Hepatocyte (in vitro differentiated cells): ENCODE measurements around the gene DGKD. TPM values are rescaled to one million over a fixed set of nuclear protein-coding genes. Genes with fewer than 3 reads are reported as not detected.
"Not testable (repeated sequence)": the region's sequence is repeated elsewhere in the genome, so short reads cannot be mapped to it uniquely, and the experiment has no call there.

ENCODE experiments used
- DNase-seq: peaks from one replicate; pipeline ENCODE4 v3.0.0-alpha.2; 2016; ENCODE audit warnings: low spot score
- H2AFZ ChIP-seq: fragments of 200-600 bp; sonication (generic); 2 replicates; pipeline ENCODE4 v1.6.0; 2016; ENCODE audit warnings: antibody characterized with exemption, mild to moderate bottlenecking
- H3K27ac ChIP-seq: fragments of 200-600 bp; sonication (generic); 2 replicates; pipeline ENCODE4 v1.5.1; 2016; ENCODE audit warnings: mild to moderate bottlenecking
- H3K27me3 ChIP-seq: fragments of 200-600 bp; sonication (generic); 2 replicates; pipeline ENCODE4 v1.6.1; 2016
- H3K36me3 ChIP-seq: fragments of 200-600 bp; sonication (generic); replicated peaks from 2 replicates; pipeline ENCODE4 v1.5.1; 2016; ENCODE audit warnings: low read depth; ENCODE audit not compliant: insufficient read depth
- H3K4me1 ChIP-seq: fragments of 200-600 bp; sonication (generic); 2 replicates; pipeline ENCODE4 v1.5.1; 2016; ENCODE audit warnings: mild to moderate bottlenecking, moderate library complexity; ENCODE audit not compliant: insufficient read depth
- H3K4me2 ChIP-seq: fragments of 200-600 bp; sonication (generic); 2 replicates; pipeline ENCODE4 v1.6.0; 2016
- H3K4me3 ChIP-seq: fragments of 200-600 bp; sonication (generic); 2 replicates; pipeline ENCODE4 v1.5.1; 2016; ENCODE audit warnings: mild to moderate bottlenecking
- H3K79me2 ChIP-seq: fragments of 200-600 bp; sonication (generic); 2 replicates; pipeline ENCODE4 v1.6.0; 2017; ENCODE audit warnings: mild to moderate bottlenecking
- H3K9me2 ChIP-seq: fragments of 200-600 bp; sonication (generic); replicated peaks from 2 replicates; pipeline ENCODE4 v1.6.0; 2017; ENCODE audit warnings: mild to moderate bottlenecking; ENCODE audit not compliant: insufficient read depth
- H3K9me3 ChIP-seq: fragments of 200-600 bp; sonication (generic); 2 replicates; pipeline ENCODE4 v1.5.1; 2016; ENCODE audit warnings: low read depth, mild to moderate bottlenecking
- H4K20me1 ChIP-seq: fragments of 200-600 bp; sonication (generic); 2 replicates; pipeline ENCODE4 v1.6.0; 2016; ENCODE audit warnings: mild to moderate bottlenecking; ENCODE audit not compliant: insufficient read depth, poor library complexity, severe bottlenecking
- CTCF ChIP-seq: fragments of 200-600 bp; sonication (generic); IDR thresholded peaks from 2 replicates; pipeline ENCODE4 v1.5.1; 2016; ENCODE audit warnings: antibody characterized with exemption, mild to moderate bottlenecking; ENCODE audit not compliant: poor library complexity
- EZH2 ChIP-seq: fragments of 200-600 bp; sonication (generic); IDR thresholded peaks from 2 replicates; pipeline ENCODE4 v1.6.1; 2016; ENCODE audit warnings: antibody characterized with exemption, mild to moderate bottlenecking, borderline replicate concordance
- EZH2phosphoT487 ChIP-seq: fragments of 200-600 bp; sonication (generic); IDR thresholded peaks from one replicate; pipeline ENCODE4 v1.6.1; 2018; ENCODE audit warnings: antibody characterized with exemption, mild to moderate bottlenecking, low read depth, moderate library complexity; ENCODE audit not compliant: unreplicated experiment, severe bottlenecking
- WGBS: methylation state at CpG from one replicate; pipeline ENCODE4 v1.1.6; 2016; ENCODE audit warnings: low lambda C conversion rate; ENCODE audit errors: missing lambda C conversion rate; 5-methylcytosine and 5-hydroxymethylcytosine counted together
- polyA plus RNA-seq: library from polyadenylated mRNA; unstranded; fragments of >200 nt; fragmentation: Nextera tagmentation; extraction: Ambion mirVana; gene quantifications from 2 replicates; pipeline ENCODE4 v1.2.1, GENCODE V29; 2016
- total RNA-seq: library from RNA; depleted of rRNA; stranded (reverse); fragments of >200 nt; gene quantifications from 2 replicates; pipeline ENCODE4 v1.2.3, GENCODE V29; 2014

The DGKD gene
- total and polyA plus RNA-seq, 2 experiments from 2014 or later = 14.2 to 14.3 TPM

DNA sequence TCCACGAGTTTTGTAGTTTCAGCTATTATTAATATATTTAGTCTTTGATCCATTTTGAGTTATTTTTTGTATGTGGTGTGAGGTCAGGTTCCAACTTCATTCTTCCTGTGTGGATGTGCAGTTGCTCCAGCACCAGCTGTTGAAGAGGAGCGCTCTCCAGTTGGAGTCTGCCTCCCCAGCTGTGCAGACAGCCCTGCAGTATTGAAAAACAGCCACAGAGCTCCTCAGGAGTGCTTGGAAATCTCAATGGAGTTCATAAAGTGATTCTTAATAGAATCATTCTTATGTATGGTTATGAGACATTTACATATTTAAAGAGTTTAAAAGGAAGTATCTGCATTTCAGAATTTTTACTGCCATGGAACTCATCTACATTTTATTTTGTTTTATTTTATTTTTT lies 17.3 kb downstream of the DGKD start:
- Histone ChIP-seq H3K27ac (no peak overlapping the region), H3K79me2 (peaks cover 60% of the 10 kb centered on the region), H3K27me3 (no peaks in the 10 kb centered on the region), H3K9me2 (no peaks in the 10 kb centered on the region), H3K4me2 (no peak overlapping the region), H4K20me1 (no peaks in the 10 kb centered on the region), H3K4me3 (no peak overlapping the region), H3K4me1 (no peaks in the 10 kb centered on the region), H2AFZ (no peak overlapping the region), H3K36me3 (no peaks in the 10 kb centered on the region), H3K9me3 (no peaks in the 10 kb centered on the region)
- TF ChIP-seq EZH2 = no peak
- TF ChIP-seq EZH2phosphoT487 = no peak
- no peak for TF ChIP-seq CTCF
- no peak for DNase-seq
- 100% methylated on average over 2 of the region's 2 CpGs for WGBS

DNA sequence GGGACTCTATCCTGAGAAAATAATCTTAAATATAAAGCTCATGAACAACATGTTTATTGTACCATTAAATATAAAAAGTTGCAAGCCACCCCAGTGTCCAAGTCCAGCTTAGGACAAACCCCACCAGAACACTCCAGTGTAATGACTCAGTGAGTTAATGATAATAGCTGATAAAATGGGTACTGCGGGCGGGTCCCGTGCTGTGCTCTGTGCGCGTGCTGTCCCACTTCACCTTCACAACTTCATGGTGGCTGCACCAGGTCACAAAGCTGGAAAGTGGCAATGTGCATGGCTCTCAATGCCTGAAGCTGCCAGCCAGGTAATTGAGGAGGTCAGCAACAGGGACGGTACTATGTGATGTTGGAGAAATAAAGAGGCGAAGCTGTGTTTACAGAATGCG lies 18.6 kb downstream of the DGKD start:
- DNase-seq = no peak
- Histone ChIP-seq H2AFZ (no peak overlapping the region), H4K20me1 (no peaks in the 10 kb centered on the region), H3K27me3 (no peaks in the 10 kb centered on the region), H3K9me2 (no peaks in the 10 kb centered on the region), H3K36me3 (no peaks in the 10 kb centered on the region), H3K9me3 (no peaks in the 10 kb centered on the region), H3K4me3 (no peak overlapping the region), H3K27ac (no peak overlapping the region), H3K4me2 (no peak overlapping the region), H3K4me1 (no peaks in the 10 kb centered on the region), H3K79me2 (peaks cover 61% of the 10 kb centered on the region)
- WGBS = 91% methylated on average over 8 of the region's 8 CpGs
- TF ChIP-seq EZH2phosphoT487 = no peak
- TF ChIP-seq EZH2 = no peak
- no peak for TF ChIP-seq CTCF

GRCh38 chr2:233373316-233373715 lies 19.0 kb downstream of the DGKD start:
- Histone ChIP-seq H3K36me3 (no peaks in the 10 kb centered on the region), H3K79me2 (peaks cover 61% of the 10 kb centered on the region)

GRCh38 chr2:233374776-233375175 lies 20.5 kb downstream of the DGKD start:
- not testable (repeated sequence) for H3K4me2 ChIP-seq, H3K36me3 ChIP-seq, H3K4me3 ChIP-seq, H2AFZ ChIP-seq, H3K27me3 ChIP-seq, H3K27ac ChIP-seq, H3K9me3 ChIP-seq, H4K20me1 ChIP-seq, H3K9me2 ChIP-seq, DNase-seq, H3K4me1 ChIP-seq
- peaks cover 57% of the 10 kb centered on the region for H3K79me2 ChIP-seq
- WGBS = 96% methylated on average over 11 of the region's 11 CpGs

More at GRCh38 chr2:233373316-233373715, 19.0 kb downstream of the DGKD start:
- Histone ChIP-seq H2AFZ (no peak overlapping the region), H3K27me3 (no peaks in the 10 kb centered on the region), H3K9me2 (no peaks in the 10 kb centered on the region), H4K20me1 (no peaks in the 10 kb centered on the region), H3K27ac (no peak overlapping the region), H3K9me3 (no peaks in the 10 kb centered on the region), H3K4me2 (no peak overlapping the region), H3K4me3 (no peak overlapping the region), H3K4me1 (no peaks in the 10 kb centered on the region)
- TF ChIP-seq EZH2 = no peak
- TF ChIP-seq CTCF = no peak
- no peak for TF ChIP-seq EZH2phosphoT487
- no peak for DNase-seq
- 84% methylated on average over 5 of the region's 5 CpGs for WGBS
